ENCODE data around the gene RYR3.
A peak's percentile ranks its signal among the peaks of the same experiment; 100 is the strongest.

RYR3 gene

DNA sequence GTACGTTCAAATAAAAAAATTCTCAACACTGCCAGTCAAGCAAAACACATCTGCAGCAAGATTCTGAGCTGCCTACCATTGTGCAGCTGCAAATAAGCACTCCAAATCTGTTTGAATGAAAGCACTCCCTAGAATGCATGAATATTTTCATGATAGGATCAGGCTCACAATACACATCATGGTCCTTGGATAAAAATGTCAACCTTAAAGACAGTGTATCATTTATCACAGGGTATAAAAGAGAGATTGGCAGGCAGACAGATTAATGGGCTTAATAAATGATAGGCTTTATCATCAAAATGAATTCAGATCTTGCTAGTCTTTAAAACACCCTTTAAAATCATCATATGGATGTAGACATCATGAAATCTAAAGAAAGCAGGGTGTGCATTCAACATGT lies 9.2 kb downstream of the RYR3 start:
- no peak for DNase-seq (ENCODE audit: low spot score)

- peak; percentile 25 for DNase-seq (ENCODE audit: low spot score)
These were observed 11.3 kb downstream of the RYR3 start for GRCh38 chr15:33322091-33322490.

DNA sequence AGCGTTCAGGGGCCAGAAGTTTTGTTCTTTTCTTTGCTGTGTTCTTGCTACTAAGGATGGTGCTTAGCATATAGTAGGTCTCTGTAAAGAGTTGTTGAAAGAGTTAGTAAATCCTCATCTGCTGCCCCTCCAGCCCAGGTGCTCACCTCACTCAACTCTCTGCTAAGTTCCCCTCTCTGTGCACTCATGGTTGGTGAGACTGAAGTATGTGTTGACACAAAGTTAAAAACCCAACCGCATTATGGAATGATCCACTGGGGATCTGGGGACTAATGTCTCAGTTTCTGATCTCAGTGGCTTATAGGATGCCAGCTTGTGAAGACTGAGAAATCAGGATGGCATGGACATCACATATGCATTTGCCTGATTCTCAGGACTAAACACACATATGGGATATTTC lies 13.8 kb downstream of the RYR3 start:
- DNase-seq (ENCODE audit: low spot score) = no peak

DNA sequence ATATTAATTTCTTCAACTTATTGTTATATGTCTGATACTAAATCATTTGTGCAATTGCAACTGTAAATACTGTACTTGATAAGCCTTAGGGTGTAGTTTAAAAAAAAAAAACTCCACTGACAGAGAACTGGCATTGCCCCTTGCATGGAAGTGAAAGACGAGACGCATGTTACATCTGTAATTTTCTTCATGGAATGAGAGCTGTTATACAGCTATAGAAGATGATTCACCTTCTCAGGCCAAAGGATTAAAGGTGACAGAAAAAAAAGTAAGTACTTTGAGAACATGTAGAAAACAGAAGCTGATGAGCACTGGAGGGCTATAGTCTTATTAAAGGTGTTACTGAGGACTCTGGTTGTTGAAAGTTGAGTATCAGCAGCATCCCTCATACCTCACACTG lies 16.1 kb downstream of the RYR3 start:
- DNase-seq (ENCODE audit: low spot score) = no peak

DNA sequence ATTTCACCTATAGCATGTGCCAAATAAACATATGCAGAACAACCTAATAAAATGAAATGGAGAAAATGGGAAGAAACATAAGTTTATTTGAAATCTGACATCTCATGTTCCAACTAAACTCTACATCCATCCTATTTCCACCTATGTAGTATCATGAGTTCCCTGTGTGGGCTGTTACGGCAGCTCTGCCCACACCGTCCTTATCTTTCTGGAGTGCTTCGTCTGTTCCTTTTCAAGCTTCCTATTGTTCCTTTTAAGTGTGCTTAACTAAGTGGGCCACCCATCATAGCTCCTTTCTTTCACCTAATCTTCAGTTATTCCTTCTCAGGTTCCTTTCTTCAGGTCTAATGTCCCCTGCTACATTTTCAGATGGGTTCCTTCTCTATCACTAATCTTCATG lies 17.3 kb downstream of the RYR3 start:
- no peak for DNase-seq (ENCODE audit: low spot score)

- DNase-seq (ENCODE audit: low spot score) = no peak
These were observed 18.7 kb downstream of the RYR3 start for GRCh38 chr15:33329457-33329856.

DNA sequence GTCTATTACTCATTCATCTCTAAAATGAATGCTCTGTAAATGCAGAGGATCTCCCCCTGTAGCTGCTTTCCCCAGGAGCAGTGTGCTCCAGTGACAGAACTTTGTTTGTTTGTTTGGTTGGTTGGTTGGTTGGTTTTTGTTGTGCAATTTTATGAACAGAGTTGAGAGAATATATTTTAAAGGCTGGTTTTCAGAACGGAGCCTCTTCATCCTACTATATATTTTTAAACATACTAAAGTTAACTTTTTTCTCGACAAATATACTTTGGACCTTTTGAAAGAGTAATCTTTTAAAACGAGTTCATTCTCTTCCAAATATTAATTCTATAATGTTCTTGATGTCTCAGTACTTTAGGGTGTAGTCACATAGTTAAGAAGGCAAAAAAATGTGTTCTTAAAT lies 20.2 kb downstream of the RYR3 start:
- no peak for DNase-seq (ENCODE audit: low spot score)

- no peak for DNase-seq (ENCODE audit: low spot score)
These were observed 31.2 kb downstream of the RYR3 start for GRCh38 chr15:33341953-33342352.

DNA sequence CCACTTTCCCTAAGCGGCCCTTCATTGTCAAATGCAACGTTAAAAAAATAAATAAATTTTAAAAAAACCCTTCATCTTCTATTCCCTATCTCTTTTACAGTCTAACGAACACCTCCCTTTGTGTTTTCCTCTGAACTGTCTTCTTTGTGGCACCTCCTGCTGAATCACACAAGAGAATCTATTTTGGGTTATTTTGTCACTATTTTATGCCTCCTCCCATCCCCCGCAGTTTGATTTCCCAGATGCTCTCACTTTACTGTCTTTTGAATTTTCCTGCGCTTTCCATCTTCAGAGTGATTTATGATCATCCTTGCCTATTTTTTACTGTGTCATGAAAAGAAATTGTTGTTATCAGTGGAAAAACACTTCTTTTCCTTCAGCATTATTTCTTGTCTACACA lies 32.5 kb downstream of the RYR3 start:
- no peak for DNase-seq (ENCODE audit: low spot score)

DNA sequence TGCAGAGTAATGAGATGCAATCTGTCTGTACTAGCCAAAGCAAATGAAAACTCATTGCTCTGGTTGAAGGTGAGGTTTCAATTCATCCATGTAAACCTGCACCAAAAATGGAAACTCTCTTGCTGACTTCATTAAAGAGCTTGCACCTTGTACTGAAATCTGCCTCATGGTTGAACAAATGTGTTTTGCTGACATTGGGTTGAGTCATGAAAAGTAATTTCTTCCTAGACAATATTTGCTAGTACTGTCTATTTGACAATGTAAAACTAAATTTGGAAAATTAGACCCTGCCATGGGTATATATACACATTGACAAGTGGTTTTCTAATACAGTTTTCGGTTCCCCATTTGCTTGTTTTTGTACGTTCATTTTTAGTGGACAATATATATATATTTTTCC lies 33.3 kb downstream of the RYR3 start:
- no peak for DNase-seq (ENCODE audit: low spot score)

DNA sequence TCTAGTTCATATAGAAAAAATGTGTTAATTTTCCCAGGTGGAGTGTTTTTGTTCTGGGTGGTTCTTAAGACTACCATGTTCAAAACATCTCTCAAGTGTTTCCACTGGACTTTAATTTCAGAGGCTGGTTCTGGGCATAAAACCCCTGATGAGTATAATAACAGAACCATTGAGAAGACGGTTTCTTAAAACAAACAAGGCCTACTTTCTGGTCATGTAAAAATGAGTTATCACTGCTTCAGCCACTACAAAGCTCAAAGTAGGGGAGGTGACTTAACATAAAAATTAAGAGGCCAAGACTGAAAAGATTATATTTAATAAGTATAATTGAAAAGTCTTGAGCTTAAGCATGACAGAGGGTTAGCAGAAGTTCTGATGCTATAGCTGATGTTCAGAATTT lies 33.8 kb downstream of the RYR3 start:
- DNase-seq (ENCODE audit: low spot score) = no peak

- no peak for DNase-seq (ENCODE audit: low spot score)
These were observed 43.6 kb downstream of the RYR3 start for GRCh38 chr15:33354411-33354810.

GRCh38 chr15:33357845-33358244 lies 47.1 kb downstream of the RYR3 start:
- no peak for DNase-seq (ENCODE audit: low spot score)

DNA sequence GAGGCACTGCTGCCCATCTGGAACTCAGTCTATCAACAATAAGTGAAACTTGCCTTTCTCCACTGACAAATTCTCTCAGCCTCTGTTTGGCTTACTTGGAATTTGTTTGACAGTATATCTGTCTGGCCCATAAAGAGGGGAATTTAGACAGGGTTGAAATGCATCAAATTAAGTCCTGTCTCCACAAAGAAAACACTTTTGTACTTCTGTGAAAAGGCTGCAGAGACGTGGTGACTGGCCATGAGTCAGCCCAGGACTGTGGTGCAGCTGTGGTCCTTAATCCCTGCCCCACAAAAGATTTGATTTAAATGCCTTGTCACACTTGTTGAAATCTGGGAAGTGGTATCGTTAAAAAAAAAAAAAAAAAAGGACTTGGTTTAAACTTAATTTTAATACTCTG lies 47.5 kb downstream of the RYR3 start:
- DNase-seq (ENCODE audit: low spot score) = no peak

- DNase-seq (ENCODE audit: low spot score) = no peak
These were observed 50.1 kb downstream of the RYR3 start for GRCh38 chr15:33360886-33361285.

DNA sequence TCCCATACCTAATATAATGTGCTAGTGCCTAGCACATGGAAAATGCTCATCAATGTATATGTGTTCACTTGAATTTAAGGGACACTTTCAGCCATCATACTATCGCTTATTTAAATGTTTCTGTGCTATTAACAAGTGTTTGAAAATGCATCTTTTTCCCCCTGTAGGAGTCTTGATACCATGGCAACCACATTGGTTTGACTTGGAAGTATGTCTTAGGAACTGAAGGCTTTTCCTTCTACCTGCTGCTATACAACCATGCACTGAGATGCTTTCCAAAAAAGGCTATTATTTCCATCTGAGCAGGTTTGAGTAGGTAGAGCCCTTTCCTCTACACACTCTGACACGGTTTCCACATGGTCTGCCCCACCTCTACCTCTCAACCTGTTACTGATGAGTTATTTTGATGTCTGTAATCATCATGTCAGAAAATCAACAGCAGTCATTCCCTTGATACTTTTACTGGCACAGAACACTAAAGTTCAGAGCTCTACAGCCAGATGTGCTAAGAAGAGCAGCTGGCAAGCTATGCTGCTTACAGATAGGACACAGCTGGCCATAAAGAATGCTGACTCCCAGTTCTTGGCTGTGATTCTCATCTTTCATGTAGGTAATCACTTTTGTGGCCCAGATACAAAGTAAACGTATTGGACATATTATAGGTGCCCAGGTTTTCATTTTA lies 59.3 kb downstream of the RYR3 start:
- DNase-seq (ENCODE audit: low spot score) = no peak

DNA sequence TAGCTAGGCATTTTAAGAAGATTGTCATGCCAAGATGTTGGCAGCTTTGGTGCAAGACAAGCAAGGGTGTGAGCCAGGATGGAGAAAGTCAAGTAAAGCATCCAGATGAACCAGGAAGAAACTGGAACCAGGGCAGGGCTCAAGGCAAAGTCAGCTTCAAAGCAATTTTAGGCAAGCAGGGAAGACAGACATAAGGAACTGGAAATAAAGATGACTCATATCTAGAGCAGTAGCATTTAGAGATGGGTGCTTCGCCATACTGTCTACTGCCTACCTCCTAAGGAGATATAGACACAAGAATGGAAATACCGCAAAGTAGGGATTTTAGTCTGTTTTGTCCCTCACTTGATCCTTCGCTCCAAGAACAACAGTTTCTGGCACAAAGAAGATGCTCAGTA lies 59.9 kb downstream of the RYR3 start:
- no peak for DNase-seq (ENCODE audit: low spot score)

DNA sequence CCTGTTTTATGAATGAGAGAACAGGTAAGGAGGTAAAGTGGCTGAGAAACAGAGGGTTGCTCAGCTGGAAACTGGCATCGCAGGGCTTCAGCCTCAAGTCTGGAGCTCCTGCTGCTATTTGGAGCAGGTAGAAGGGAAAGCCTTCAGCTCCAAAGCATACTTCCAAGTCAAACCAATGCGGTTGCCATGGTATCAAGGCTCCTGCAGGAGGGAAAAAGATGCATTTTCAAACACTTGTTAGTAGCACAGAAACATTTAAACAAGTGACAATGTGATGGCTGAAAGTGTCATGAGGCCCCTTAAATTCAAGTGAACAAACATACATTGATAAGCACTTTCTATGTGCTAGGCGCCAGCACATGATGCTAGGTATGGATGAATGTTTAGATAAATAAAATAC lies 60.4 kb downstream of the RYR3 start:
- DNase-seq (ENCODE audit: low spot score) = no peak

- DNase-seq (ENCODE audit: low spot score) = no peak
These were observed 63.6 kb downstream of the RYR3 start for GRCh38 chr15:33374226-33374914.

- no peak for DNase-seq (ENCODE audit: low spot score)
These were observed 64.5 kb downstream of the RYR3 start for GRCh38 chr15:33375236-33375635.

DNA sequence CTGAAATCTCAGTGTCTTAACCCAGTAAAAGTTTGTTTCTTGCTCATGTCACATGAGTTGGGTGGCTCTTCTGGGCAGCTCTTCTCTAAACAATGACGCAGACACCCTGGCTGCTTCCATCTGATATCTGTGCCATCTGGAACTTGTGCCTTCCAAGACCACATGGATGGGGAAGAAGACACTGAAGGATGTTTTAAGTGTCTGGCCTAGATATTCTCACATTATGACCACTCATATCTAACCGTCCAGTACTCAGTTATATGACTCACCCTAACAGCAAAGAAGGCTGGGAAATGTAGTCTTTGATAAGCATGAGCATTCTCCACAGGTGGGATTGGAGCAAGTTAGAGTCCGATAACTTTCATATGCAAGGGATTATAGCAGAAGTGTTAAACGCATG lies 66.4 kb downstream of the RYR3 start:
- no peak for DNase-seq (ENCODE audit: low spot score)

DNA sequence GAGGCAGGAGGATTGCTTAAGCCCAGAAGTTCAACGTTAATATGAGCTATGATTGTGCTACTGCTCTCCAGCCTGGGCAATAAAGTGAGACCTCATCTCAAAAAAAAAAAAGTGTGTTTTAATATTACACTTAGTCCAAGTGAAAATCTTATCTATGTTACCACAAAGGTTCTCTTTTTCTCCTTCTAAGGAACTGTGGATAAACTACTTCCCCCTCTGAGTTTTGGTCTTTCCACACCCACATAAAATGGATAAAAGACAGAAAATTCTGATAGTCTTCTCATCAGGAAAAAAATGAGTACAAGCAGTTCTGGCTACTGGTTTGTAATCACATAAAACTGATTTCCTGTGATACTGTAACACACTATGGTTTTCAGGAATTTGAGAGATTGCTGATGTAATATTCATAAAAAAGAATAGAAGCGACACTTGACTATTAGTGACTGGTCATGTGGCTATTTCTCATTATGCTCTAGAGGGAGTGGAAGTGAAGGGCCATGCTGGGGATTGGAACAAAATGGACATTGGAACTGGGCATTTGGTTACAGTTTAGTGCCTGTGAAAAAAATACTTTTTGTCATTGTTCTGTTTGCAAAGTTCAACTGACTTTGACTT lies 68.2 kb downstream of the RYR3 start:
- no peak for DNase-seq (ENCODE audit: low spot score)

GRCh38 chr15:33380406-33380805 lies 69.6 kb downstream of the RYR3 start:
- DNase-seq (ENCODE audit: low spot score) = no peak

DNA sequence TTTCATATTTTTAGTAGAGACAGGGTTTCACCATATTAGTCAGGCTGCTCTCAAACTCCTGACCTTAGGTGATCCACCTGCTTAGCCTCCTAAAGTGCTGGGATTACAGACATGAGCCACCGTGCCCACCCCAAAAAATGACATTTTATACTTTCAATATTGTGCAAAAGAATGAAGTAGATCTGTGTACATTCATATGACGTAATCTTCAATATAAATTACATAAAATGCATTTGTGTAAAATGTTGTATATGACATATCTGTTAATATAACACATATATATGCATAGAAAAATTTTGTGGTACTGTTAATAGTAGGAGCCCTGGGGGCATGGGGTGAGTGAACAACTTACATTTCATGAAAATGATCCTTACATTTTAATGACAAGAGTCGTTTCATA lies 71.7 kb downstream of the RYR3 start:
- DNase-seq (ENCODE audit: low spot score) = no peak
